Ovary (tissue), 9 donors: ENCODE measurements around the gene TRAK2. TPM values are rescaled to one million over a fixed set of nuclear protein-coding genes. Genes with fewer than 3 reads are reported as not detected.

Experiments
- DNase-seq, 5 donors: peaks; one replicate each; pipeline ENCODE4 v3.0.0-alpha.2; 2019 to 2020
- H3K27ac ChIP-seq, 2 donors: fragments of 200-600 bp; one replicate each; pipeline versions ENCODE4 v1.5.1 to v1.8.0; 2019 to 2022
- H3K27me3 ChIP-seq: fragments of 200-600 bp; one replicate; pipeline ENCODE4 v1.8.0; 2022
- H3K36me3 ChIP-seq: fragments of 200-600 bp; sonication (generic); one replicate; pipeline ENCODE4 v1.5.1; 2019
- H3K4me1 ChIP-seq: one replicate; pipeline ENCODE4 v1.8.1; 2013; ENCODE audit warnings: mild to moderate bottlenecking, moderate library complexity; ENCODE audit not compliant: insufficient read depth
- H3K4me3 ChIP-seq: fragments of 200-600 bp; sonication (generic); one replicate; pipeline ENCODE4 v1.5.1; 2017
- H3K9me3 ChIP-seq, 2 donors: fragments of 200-600 bp in 1 of 2; sonication (generic) in 1 of 2; one replicate each; pipeline versions ENCODE4 v1.5.1 to v1.8.1; 2013 to 2019; ENCODE audit warnings: mild to moderate bottlenecking in 1 of 2, moderate library complexity in 1 of 2
- EP300 ChIP-seq: sonication (generic); formaldehyde crosslinking; IDR thresholded peaks from one replicate; pipeline ENCODE4 v1.6.1; 2017; ENCODE audit warnings: antibody characterized with exemption
- POLR2A ChIP-seq: fragments of 450-650 bp; IDR thresholded peaks from one replicate; pipeline ENCODE4 v1.6.1; 2017; ENCODE audit warnings: antibody characterized with exemption, mild to moderate bottlenecking, moderate library complexity
- WGBS, 3 donors: extraction: QIAGEN DNeasy Blood & Tissue Kit in 1 of 3; methylation state at CpG; one replicate each; pipeline versions ENCODE4 v1.1.5 to v1.1.7; 2013 to 2017; 5-methylcytosine and 5-hydroxymethylcytosine counted together
- intact Hi-C, 4 donors: fragments of 100-400 bp; cut with DNase I; formaldehyde crosslinking; loops; one replicate each; pipeline versions ENCODE4 v1.11.0 to v1.15.1; 2022 to 2023
- polyA plus RNA-seq, 2 donors: library from polyadenylated mRNA; stranded (reverse); fragments of 200-250 nt in 1 of 2; fragments of 350-450 nt in 1 of 2; fragmentation: Illumina TruSeq in 1 of 2; extraction: RNeasy Lipid Tissue Mini Kit (QIAGEN cat#74804) in 1 of 2; gene quantifications; one replicate each; pipeline ENCODE4 v1.2.3, GENCODE V29; 2013 to 2014
- total RNA-seq, 7 donors: library from RNA; depleted of rRNA in 2 of 7; stranded (reverse); fragments of >200 nt in 2 of 7; fragmentation: NEBNext Ultra II Directional in 3 of 7; extraction: Animal tissue kit (Norgen Biotek cat#: 25700) in 3 of 7; gene quantifications; one replicate each; pipeline versions ENCODE4 v1.1.0 to v1.2.4, GENCODE V29; 2016 to 2023
- TF ChIP-seq, protein P1 (sequence below), 3 donors: fragments of 450-650 bp in 2 of 3; fragments of 200-600 bp in 1 of 3; IDR thresholded peaks; one replicate each; pipeline versions ENCODE4 v1.5.1 to v1.8.0; 2016 to 2022; ENCODE audit warnings: antibody characterized with exemption in 3 of 3, mild to moderate bottlenecking in 1 of 3
- donor health status: DM: no; HTN: no; CAD: no; lungs with moderate emphysema.
- donor health status: DM: no; HTN: no; CAD: no.
- donor health status: Bipolar disorder and iron deficiency.
- donor health status: DM: yes; HTN: yes; CAD: no.
- donor health status: DM: no; HTN: no; CAD: no.
- donor health status: DM: yes; HTN: yes; CAD: no.

The TRAK2 gene
- total and polyA plus RNA-seq, 9 donors, result 8.3 to 33.7 (median 20.2) TPM

DNA sequence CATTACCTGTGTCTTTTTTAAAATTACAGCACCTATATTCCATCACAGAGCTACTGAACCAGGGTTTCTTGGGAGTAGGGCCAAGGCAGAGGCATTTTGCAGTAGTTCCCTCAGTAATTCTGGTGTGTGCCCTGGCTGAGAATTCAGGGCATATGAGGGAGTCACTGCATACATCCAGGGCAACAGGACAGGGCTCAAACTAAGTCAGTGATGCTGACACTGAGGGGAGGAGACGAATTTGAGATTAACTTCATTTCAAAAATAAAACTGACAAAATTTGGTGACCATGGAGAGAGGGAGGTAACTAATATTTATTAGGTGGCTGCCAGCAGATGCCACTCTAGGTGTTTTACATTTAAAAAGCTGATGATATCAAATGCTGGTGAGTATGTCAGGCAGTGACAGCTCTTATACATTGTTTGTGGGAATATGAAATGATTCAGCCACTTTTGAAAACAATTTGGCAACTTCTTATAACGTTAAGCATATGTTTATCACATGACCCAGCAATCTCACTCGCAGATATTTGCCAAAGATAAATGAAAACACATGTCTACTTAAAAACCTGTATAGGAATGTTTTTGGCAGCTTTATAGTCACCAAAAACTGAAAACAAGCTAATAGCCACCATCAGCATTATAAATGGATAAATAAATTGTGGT lies 20.6 kb upstream of the TRAK2 start:
- intact Hi-C loops, result no loop called here
- no peak for DNase-seq
- no peaks in the 10 kb centered on the region for H3K4me1 ChIP-seq
- TF ChIP-seq POLR2A (no peak), EP300 (no peak)
- TF ChIP-seq, protein P1, sequence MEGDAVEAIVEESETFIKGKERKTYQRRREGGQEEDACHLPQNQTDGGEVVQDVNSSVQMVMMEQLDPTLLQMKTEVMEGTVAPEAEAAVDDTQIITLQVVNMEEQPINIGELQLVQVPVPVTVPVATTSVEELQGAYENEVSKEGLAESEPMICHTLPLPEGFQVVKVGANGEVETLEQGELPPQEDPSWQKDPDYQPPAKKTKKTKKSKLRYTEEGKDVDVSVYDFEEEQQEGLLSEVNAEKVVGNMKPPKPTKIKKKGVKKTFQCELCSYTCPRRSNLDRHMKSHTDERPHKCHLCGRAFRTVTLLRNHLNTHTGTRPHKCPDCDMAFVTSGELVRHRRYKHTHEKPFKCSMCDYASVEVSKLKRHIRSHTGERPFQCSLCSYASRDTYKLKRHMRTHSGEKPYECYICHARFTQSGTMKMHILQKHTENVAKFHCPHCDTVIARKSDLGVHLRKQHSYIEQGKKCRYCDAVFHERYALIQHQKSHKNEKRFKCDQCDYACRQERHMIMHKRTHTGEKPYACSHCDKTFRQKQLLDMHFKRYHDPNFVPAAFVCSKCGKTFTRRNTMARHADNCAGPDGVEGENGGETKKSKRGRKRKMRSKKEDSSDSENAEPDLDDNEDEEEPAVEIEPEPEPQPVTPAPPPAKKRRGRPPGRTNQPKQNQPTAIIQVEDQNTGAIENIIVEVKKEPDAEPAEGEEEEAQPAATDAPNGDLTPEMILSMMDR (IDR thresholded peaks at IDR 0.05), result no peak
- H3K4me3 ChIP-seq, result no peak overlapping the region
- H3K36me3 ChIP-seq, result no peaks in the 10 kb centered on the region
- H3K27ac ChIP-seq, result no peak overlapping the region
- no peaks in the 10 kb centered on the region for H3K27me3 ChIP-seq
- 79 to 80% (median 79%) methylated on average over 3 of the region's 3 CpGs for WGBS, 3 donors
- H3K9me3 ChIP-seq, result no peaks in the 10 kb centered on the region

DNA sequence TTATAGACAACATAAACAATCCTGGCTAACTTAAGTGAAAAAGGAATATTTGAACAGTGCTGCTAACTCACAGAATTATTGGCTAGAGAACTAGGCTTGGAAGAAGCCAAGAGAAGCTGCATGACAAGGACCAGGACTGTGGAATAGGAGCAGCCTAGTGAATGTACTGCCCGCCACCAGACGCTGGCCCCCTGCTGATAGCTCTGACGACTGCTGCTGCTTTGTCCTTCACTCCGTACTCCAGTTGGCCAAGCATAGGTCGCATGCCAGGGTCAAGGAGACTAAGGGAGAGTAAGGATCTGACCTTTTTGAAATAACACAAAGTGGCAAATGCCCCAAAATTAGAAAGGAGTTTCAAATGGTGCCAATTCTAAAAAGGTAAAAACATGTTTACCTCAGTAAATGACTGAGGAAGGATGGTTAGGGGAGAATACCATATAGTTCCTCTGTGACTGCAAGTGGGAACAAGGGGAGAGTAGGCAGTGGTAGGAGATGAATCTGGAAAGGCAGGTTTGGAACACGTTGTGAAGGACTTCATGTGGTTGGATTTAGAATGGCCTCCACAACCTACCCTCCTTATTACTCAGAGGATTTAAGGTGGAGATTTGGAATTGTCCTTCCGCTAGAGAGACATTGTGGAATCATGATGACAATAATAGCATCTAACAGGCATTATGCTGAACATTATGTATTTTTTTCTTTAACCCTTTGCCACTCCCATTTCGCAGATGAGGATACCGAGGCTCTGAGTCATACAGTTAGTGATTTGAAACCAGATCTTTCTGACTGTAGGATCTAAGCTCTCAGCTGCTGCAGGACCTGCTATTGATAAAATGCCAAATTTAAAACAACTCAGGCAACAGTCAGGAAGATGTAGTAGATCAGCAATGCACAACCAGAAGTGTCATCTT lies 19.8 kb upstream of the TRAK2 start:
- TF ChIP-seq EP300 (no peak), POLR2A (no peak)
- TF ChIP-seq, protein P1 (IDR thresholded peaks at IDR 0.05), result no peak
- Histone ChIP-seq H3K27ac (no peak overlapping the region), H3K27me3 (no peaks in the 10 kb centered on the region), H3K4me3 (no peak overlapping the region), H3K36me3 (no peaks in the 10 kb centered on the region), H3K4me1 (no peaks in the 10 kb centered on the region), H3K9me3 (no peaks in the 10 kb centered on the region)
- 83 to 88% (median 84%) methylated on average over 9 of the region's 9 CpGs for WGBS, 3 donors
- no peak for DNase-seq
- intact Hi-C loops, result no loop called here

DNA sequence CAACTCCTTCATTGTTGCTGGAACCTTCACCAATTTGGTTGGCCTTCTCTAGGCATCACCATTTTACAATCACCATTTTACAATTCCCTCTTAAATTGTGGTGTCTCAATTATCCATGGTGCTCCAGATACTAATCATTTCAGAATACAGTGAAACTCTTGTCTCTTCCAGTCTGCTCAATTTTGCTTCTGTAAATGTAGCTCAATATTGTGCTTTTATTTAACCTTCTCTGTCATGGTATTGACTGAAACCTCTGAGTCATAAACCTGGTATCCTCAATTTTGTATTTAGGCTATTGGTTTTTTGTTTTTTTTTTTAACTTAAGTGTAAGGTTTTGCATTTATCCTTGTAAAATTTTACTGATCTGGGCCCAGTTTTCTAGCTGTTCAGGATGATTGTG lies 16.4 kb upstream of the TRAK2 start:
- H3K27ac ChIP-seq, result no peak overlapping the region
- H3K27me3 ChIP-seq, result no peaks in the 10 kb centered on the region
- H3K36me3 ChIP-seq, result no peaks in the 10 kb centered on the region
- H3K4me3 ChIP-seq, result no peak overlapping the region
- no peaks in the 10 kb centered on the region for H3K4me1 ChIP-seq
- TF ChIP-seq, protein P1 (IDR thresholded peaks at IDR 0.05), result no peak
- no peak for TF ChIP-seq EP300
- TF ChIP-seq POLR2A, result no peak
- H3K9me3 ChIP-seq, result no peaks in the 10 kb centered on the region
- no peak for DNase-seq
- intact Hi-C loops, result no loop called here

DNA sequence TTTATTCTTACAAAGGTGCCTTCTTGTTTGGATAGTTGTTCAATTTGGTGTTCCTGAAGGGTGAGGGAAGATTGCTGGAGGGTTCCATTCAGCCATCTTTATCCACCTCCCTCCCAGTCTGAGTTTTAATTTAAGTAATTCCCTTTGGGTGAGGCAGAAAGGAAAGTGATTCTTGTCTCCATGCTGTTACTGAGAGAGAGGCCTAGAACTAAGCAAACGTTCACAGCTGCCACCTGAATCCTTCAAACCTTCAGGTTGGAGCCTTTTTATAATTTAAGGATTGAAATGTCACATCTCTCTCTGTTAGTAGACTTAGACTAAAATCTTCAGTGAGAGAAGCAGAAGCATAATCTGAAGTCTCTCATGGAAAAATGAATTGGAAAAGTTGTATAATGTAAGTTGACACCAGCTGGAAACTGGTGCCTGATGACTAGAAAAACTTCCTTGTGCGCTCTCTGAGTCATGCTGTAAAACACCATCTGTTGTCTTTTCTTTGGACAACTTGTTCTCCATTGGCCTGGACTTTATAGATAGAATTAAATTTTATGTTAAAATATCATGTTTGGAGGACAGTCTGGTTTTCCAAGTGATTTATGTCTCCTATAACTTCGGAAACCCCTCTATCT lies 14.9 kb upstream of the TRAK2 start:
- H3K4me1 ChIP-seq, result no peaks in the 10 kb centered on the region
- DNase-seq, result no peak
- 20 to 25% (median 24%) methylated on average over 3 of the region's 3 CpGs for WGBS, 3 donors
- TF ChIP-seq, protein P1 (IDR thresholded peaks at IDR 0.05), result no peak
- no peak for TF ChIP-seq EP300
- TF ChIP-seq POLR2A, result no peak
- no peaks in the 10 kb centered on the region for H3K27me3 ChIP-seq
- no peaks in the 10 kb centered on the region for H3K9me3 ChIP-seq
- no peak overlapping the region for H3K4me3 ChIP-seq
- intact Hi-C loops, result no loop called here
- no peaks in the 10 kb centered on the region for H3K36me3 ChIP-seq
- no peak overlapping the region for H3K27ac ChIP-seq
